K562 (cell line): ENCODE measurements around the gene SYF2. TPM values are rescaled to one million over a fixed set of nuclear protein-coding genes. Genes with fewer than 3 reads are reported as not detected.

Source experiments
- C11orf30 ChIP-seq: fragments of 450-650 bp; IDR thresholded peaks from 2 replicates; pipeline ENCODE4 v1.6.1; 2016; ENCODE audit warnings: low read depth, mild to moderate bottlenecking
- CLOCK ChIP-seq: fragments of 250-450 bp; sonication (Bioruptor Pico); IDR thresholded peaks from 2 replicates; pipeline ENCODE4 v1.4.0; 2020; ENCODE audit warnings: mild to moderate bottlenecking, moderate library complexity, borderline replicate concordance
- ELF1 ChIP-seq: fragments of 200-800 bp; sonication (Bioruptor generic); IDR thresholded peaks from 2 replicates; pipeline ENCODE4 v1.6.1; 2016; ENCODE audit warnings: missing genetic modification characterization, missing compliant biosample characterization
- ELK1 ChIP-seq: sonication (generic); formaldehyde crosslinking; IDR thresholded peaks from 2 replicates; pipeline ENCODE4 v1.8.1; 2022; ENCODE audit warnings: missing genetic modification reagents
- ETV6 ChIP-seq, 3 experiments: fragments of 150-350 bp in 1 of 3; sonication (generic) in 1 of 3; formaldehyde crosslinking in 1 of 3; IDR thresholded peaks; 2 replicates each; pipeline versions ENCODE4 v1.6.1 to v1.8.0; 2014 to 2022; ENCODE audit warnings: borderline replicate concordance in 2 of 3, low read depth in 2 of 3, antibody characterized with exemption in 1 of 3, low read length in 1 of 3, mild to moderate bottlenecking in 1 of 3, missing genetic modification reagents in 1 of 3
- EWSR1 ChIP-seq: fragments of 450-650 bp; IDR thresholded peaks from 2 replicates; pipeline ENCODE4 v1.6.1; 2018; ENCODE audit warnings: borderline replicate concordance, mild to moderate bottlenecking, low read depth, moderate library complexity; ENCODE audit not compliant: partially characterized antibody
- EZH2 ChIP-seq: IDR thresholded peaks from 2 replicates; pipeline ENCODE4 v1.6.1; 2012; ENCODE audit warnings: low read depth, mild to moderate bottlenecking, inconsistent platforms, low read length, borderline replicate concordance
- HNRNPLL ChIP-seq: fragments of 200-400 bp; formaldehyde crosslinking; IDR thresholded peaks from 2 replicates; pipeline ENCODE4 v1.6.1; 2017; ENCODE audit warnings: low read length, low read depth, mild to moderate bottlenecking; ENCODE audit not compliant: poor library complexity, severe bottlenecking
- KLF1 ChIP-seq: fragments of 450-650 bp; IDR thresholded peaks from 2 replicates; pipeline ENCODE4 v1.6.1; 2016; ENCODE audit warnings: missing genetic modification characterization, missing compliant biosample characterization
- NFATC3 ChIP-seq: fragments of 450-650 bp; IDR thresholded peaks from 2 replicates; pipeline ENCODE4 v1.6.1; 2017; ENCODE audit warnings: mild to moderate bottlenecking
- SPI1 ChIP-seq: IDR thresholded peaks from 2 replicates; pipeline ENCODE4 v1.6.1; 2011; ENCODE audit warnings: low read depth, low read length, control low read depth, borderline replicate concordance
- SREBF2 ChIP-seq: sonication (generic); formaldehyde crosslinking; IDR thresholded peaks from 2 replicates; pipeline ENCODE4 v1.4.0; 2020; ENCODE audit warnings: mild to moderate bottlenecking, missing genetic modification reagents
- TFAP4 ChIP-seq: sonication (generic); formaldehyde crosslinking; IDR thresholded peaks from 2 replicates; pipeline ENCODE4 v1.8.0; 2022; ENCODE audit warnings: missing genetic modification reagents, mild to moderate bottlenecking, moderate library complexity, borderline replicate concordance
- TSHZ1 ChIP-seq: fragments of 250-450 bp; sonication (Bioruptor Pico); IDR thresholded peaks from 2 replicates; pipeline ENCODE4 v1.4.0; 2020; ENCODE audit warnings: mild to moderate bottlenecking, moderate library complexity
- ZBED1 ChIP-seq: IDR thresholded peaks from 2 replicates; pipeline ENCODE4 v1.6.1; 2014
- ZC3H4 ChIP-seq: sonication (generic); formaldehyde crosslinking; IDR thresholded peaks from 2 replicates; pipeline ENCODE4 v1.9.0; 2021; ENCODE audit warnings: missing genetic modification reagents, borderline replicate concordance
- ZNF224 ChIP-seq: sonication (generic); formaldehyde crosslinking; IDR thresholded peaks from 2 replicates; pipeline ENCODE4 v1.8.0; 2022; ENCODE audit warnings: mild to moderate bottlenecking, missing genetic modification reagents
- ZNF436 ChIP-seq: fragments of 250-450, 450-650 bp; sonication (Bioruptor Pico); formaldehyde crosslinking; IDR thresholded peaks from 2 replicates; pipeline ENCODE4 v1.7.0; 2020; ENCODE audit warnings: mild to moderate bottlenecking
- polyA plus RNA-seq, 8 experiments: library from polyadenylated mRNA; depleted of rRNA in 4 of 8; stranded (reverse) in 5 of 8; unstranded in 3 of 8; fragments of >200 nt; fragmentation: Nextera tagmentation in 2 of 8; fragmentation: Illumina TruSeq in 1 of 8; extraction: Ambion mirVana in 2 of 8; extraction: Trizol in 1 of 8; gene quantifications; 2 replicates each; pipeline versions ENCODE4 v1.2.1 to v1.2.3, GENCODE V29; 2011 to 2014; ENCODE audit warnings: inconsistent platforms in 1 of 8, missing spikeins in 1 of 8
- total RNA-seq, 7 experiments: library from RNA; depleted of rRNA in 6 of 7; stranded (reverse); fragments of >200 nt in 6 of 7; fragmentation: Illumina TruSeq in 2 of 7; extraction: Trizol in 2 of 7; gene quantifications; 2 replicates each; pipeline versions ENCODE4 v1.2.1 to v1.2.3, GENCODE V29; 2011 to 2021; ENCODE audit warnings: low replicate concordance in 1 of 7

SYF2 gene
- total and polyA plus RNA-seq, 9 of the 15 experiments (the other 6 are each of a cell fraction or from before 2014, with no cell fraction given): 20.9 to 69.0 (median 43.2) TPM

- TF ChIP-seq SPI1: peak; percentile 18; the same call in 1 of the 2 replicates
- TF ChIP-seq ELF1 (tag): peak; percentile 95
- no peak for TF ChIP-seq ZNF224 (CRISPR knock-in tag)
- peak; percentile 95 for TF ChIP-seq KLF1 (tag)
- TF ChIP-seq TFAP4 (CRISPR knock-in tag): peak; percentile 74
- TF ChIP-seq EZH2: no peak
- TF ChIP-seq EWSR1: no peak
- peak; percentile 74 for TF ChIP-seq ZNF436 (CRISPR knock-in tag)
- TF ChIP-seq ZBED1: peak; percentile 85
- TF ChIP-seq NFATC3: no peak
- peak; percentile 50; the same call in 1 of the 2 replicates for TF ChIP-seq CLOCK
- TF ChIP-seq SREBF2: no peak
- TF ChIP-seq HNRNPLL: peak; percentile 78
- TF ChIP-seq TSHZ1: no peak
- no peak for TF ChIP-seq ELK1 (CRISPR knock-in tag)
- TF ChIP-seq ZC3H4 (CRISPR knock-in tag): no peak
- TF ChIP-seq ETV6 (IDR thresholded peaks at IDR 0.05; ENCODE audit: borderline replicate concordance in 1 of 2, low read depth in 2 of 2, low read length in 1 of 2): peak in 1 of 2 experiments; percentile 57; a peak in 1 of 4 replicates
- no peak for TF ChIP-seq ETV6 (CRISPR knock-in tag; IDR thresholded peaks at IDR 0.05; ENCODE audit: borderline replicate concordance)
- TF ChIP-seq C11orf30: peak; percentile 54
These were observed 14.9 kb upstream of the SYF2 start, which contains the start of gene RSRP1 (continued) for GRCh38 chr1:25247024-25247828.
